ENCODE data around the gene SLCO2B1.
"Not testable (repeated sequence)": the region's sequence is repeated elsewhere in the genome, so short reads cannot be mapped to it uniquely, and the experiment has no call there.

The SLCO2B1 gene

GRCh38 chr11:75150879-75151278 lies at the start of gene SLCO2B1:
Gene SLCO2B1, plus strand, starts transcription at chr11:75151107. Its CDS starts 275 bp downstream, at chr11:75151382.
- TF ChIP-seq ZNF274 (IDR thresholded peaks at IDR 0.05; ENCODE audit: low read depth, low read length): no peak
- H3K4me3 ChIP-seq (ENCODE audit: low read length): no peak within 1 kb of the TSS

GRCh38 chr11:75101424-75102128 lies 49.3 kb upstream of the SLCO2B1 start:
- H3K4me3 ChIP-seq (ENCODE audit: low read length): peak overlapping the region; percentile 48
- TF ChIP-seq ZNF274 (IDR thresholded peaks at IDR 0.05; ENCODE audit: low read depth, low read length): no peak

GRCh38 chr11:75103380-75104026 lies 47.4 kb upstream of the SLCO2B1 start:
- TF ChIP-seq ZNF274 (IDR thresholded peaks at IDR 0.05; ENCODE audit: low read depth, low read length): no peak
- no peak overlapping the region for H3K4me3 ChIP-seq (ENCODE audit: low read length)

GRCh38 chr11:75105462-75105925 lies 45.4 kb upstream of the SLCO2B1 start:
- TF ChIP-seq ZNF274 (IDR thresholded peaks at IDR 0.05; ENCODE audit: low read depth, low read length): no peak
- no peak overlapping the region for H3K4me3 ChIP-seq (ENCODE audit: low read length)

GRCh38 chr11:75105967-75106681 lies 44.8 kb upstream of the SLCO2B1 start:
- not testable (repeated sequence) for H3K4me3 ChIP-seq (ENCODE audit: low read length)

- no peak overlapping the region for H3K4me3 ChIP-seq (ENCODE audit: low read length)
- TF ChIP-seq ZNF274 (IDR thresholded peaks at IDR 0.05; ENCODE audit: low read depth, low read length): no peak
These were observed 43.7 kb upstream of the SLCO2B1 start for GRCh38 chr11:75107187-75107586.

- no peak overlapping the region for H3K4me3 ChIP-seq (ENCODE audit: low read length)
- no peak for TF ChIP-seq ZNF274 (IDR thresholded peaks at IDR 0.05; ENCODE audit: low read depth, low read length)
These were observed 38.7 kb upstream of the SLCO2B1 start for GRCh38 chr11:75112200-75112599.

GRCh38 chr11:75113030-75113429 lies 37.9 kb upstream of the SLCO2B1 start:
- no peak for TF ChIP-seq ZNF274 (IDR thresholded peaks at IDR 0.05; ENCODE audit: low read depth, low read length)
- no peak overlapping the region for H3K4me3 ChIP-seq (ENCODE audit: low read length)

GRCh38 chr11:75114465-75114864 lies 36.4 kb upstream of the SLCO2B1 start:
- no peak for TF ChIP-seq ZNF274 (IDR thresholded peaks at IDR 0.05; ENCODE audit: low read depth, low read length)
- H3K4me3 ChIP-seq (ENCODE audit: low read length): no peak overlapping the region

GRCh38 chr11:75118577-75118976 lies 32.3 kb upstream of the SLCO2B1 start:
- TF ChIP-seq ZNF274 (IDR thresholded peaks at IDR 0.05; ENCODE audit: low read depth, low read length): no peak
- no peak overlapping the region for H3K4me3 ChIP-seq (ENCODE audit: low read length)

- TF ChIP-seq ZNF274 (IDR thresholded peaks at IDR 0.05; ENCODE audit: low read depth, low read length): no peak
- no peak overlapping the region for H3K4me3 ChIP-seq (ENCODE audit: low read length)
These were observed 24.3 kb upstream of the SLCO2B1 start for GRCh38 chr11:75126564-75126963.

- TF ChIP-seq ZNF274 (IDR thresholded peaks at IDR 0.05; ENCODE audit: low read depth, low read length): no peak
- no peak overlapping the region for H3K4me3 ChIP-seq (ENCODE audit: low read length)
These were observed 18.8 kb upstream of the SLCO2B1 start for GRCh38 chr11:75132080-75132479.

GRCh38 chr11:75133976-75134375 lies 16.9 kb upstream of the SLCO2B1 start:
- TF ChIP-seq ZNF274 (IDR thresholded peaks at IDR 0.05; ENCODE audit: low read depth, low read length): no peak
- H3K4me3 ChIP-seq (ENCODE audit: low read length): no peak overlapping the region

- TF ChIP-seq ZNF274 (IDR thresholded peaks at IDR 0.05; ENCODE audit: low read depth, low read length): no peak
- H3K4me3 ChIP-seq (ENCODE audit: low read length): no peak overlapping the region
These were observed 15.8 kb upstream of the SLCO2B1 start for GRCh38 chr11:75135021-75135650.
